ENCODE results near the gene CD38.
"Not testable (repeated sequence)": the region's sequence is repeated elsewhere in the genome, so short reads cannot be mapped to it uniquely, and the experiment has no call there.

Gene CD38

GRCh38 chr4:15802497-15802896 lies 24.4 kb downstream of the CD38 start:
- not testable (repeated sequence) for DNase-seq

DNA sequence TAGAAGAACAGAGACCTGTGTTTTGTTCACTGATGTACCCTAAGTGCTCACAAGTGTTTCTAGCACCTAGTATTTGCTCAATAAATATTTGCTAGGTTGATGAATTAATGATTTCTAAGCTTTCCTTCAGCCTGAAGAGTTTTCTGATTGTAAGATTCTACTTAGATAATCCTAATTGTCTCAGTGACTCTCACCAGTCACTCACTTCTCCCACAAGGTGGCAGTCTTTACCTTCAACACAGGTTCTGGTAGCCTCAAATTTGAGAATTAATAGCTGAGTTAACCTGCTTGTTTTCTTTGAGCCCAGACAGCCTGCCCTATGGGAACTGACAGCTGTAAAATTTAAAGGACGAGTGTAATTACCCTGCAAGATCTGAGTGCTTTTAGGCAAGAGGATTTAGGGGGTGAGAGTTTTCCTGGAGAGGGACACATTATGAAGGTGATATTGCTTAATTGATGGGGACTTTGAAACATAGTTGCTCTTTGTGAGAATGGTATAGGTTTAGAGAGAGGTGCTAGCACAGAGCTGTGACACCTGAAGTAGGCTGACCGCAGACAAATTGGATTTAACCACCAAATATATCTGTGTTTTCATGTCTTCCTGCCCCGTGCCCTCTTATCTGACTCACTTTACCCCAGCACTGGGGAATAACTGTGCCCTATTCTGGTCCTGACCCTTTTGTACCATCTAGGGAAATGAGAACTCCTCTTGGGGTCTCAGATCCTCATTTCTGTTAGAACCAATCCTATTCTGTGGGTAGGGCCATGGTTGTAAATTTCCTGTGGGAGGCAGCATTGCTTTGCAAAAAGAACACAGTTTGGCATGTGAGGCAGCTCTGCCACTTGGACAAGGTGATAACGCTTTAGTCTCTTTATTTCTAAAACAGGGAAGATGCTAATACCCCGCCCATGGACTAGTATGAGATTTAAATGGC lies 27.7 kb downstream of the CD38 start:
- DNase-seq = peak; percentile 40

GRCh38 chr4:15809058-15809457 lies 30.9 kb downstream of the CD38 start:
- DNase-seq = no peak

GRCh38 chr4:15809466-15809865 lies 31.3 kb downstream of the CD38 start:
- no peak for DNase-seq

DNA sequence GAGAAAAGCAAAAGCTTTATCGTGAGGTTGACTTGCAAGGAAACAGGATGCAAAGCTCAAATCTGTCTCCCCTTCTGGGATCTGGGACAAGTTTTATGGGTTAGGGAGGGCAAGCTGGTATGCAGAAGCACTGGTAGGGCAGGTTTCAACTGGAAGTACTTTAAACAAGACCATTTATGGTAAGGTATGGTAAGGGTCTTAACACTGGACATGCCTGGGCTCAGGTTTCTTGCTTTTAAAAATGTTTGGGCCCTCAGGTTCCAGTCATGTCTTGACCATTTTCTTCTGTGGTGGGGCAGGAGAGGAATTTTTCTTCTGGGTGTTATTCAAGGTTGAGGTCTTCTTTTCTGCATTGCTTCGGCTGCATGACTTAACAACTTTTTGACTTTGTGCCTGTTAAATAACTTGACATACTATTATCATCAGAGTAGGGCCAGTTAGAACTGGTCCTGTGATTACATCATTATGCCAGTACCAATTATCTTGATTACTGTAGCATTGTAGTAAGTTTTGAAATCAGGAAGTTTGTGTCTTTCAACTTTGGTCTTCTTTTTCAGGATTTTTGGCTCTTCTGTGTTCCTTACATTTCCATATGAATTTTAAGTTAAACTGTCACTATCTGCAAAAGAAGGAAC lies 33.7 kb downstream of the CD38 start:
- no peak for DNase-seq

DNA sequence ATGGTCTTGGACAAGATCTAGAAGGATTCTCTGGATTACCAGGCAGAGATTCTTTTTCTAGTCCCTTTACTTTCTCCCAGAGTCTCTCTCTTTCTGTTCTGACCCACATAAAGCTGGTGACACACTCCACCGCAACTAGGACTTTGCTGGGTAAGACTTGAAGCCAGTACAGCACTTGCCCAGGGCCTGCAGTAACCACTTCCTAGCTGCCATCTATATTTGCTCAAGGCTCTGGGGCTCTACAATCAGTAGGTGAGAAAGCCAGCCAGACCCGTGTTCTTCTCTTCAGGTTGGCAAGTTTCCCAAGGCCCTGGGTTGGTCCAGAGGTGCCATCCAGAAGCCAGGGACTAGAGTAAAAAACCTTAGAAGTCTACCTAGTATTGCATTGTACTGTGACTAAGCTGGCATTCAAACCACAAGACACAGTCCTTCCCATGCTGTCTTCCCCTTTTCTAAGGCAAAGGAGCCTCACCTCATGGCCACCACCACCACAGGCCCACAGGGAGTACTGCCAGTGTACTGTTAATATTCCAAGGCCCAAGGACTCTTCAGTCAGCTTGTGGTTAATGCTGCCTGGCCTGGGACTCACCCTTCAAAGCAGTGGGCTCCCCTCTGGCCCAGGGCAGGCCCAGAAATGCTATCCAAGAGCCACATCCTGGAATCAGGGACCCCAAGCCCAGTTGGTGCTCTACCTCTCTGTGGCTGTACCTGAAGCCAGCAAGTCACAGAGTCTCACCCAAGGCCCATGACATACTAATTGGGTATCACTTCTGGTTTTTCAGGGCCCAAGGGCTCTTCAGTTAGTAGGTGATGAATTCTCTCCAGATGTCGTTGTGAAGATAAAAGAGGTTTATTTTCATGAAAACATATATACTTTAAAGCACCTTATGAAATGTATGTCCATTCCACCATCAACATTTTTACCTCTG lies 54.7 kb downstream of the CD38 start:
- DNase-seq = no peak

DNA sequence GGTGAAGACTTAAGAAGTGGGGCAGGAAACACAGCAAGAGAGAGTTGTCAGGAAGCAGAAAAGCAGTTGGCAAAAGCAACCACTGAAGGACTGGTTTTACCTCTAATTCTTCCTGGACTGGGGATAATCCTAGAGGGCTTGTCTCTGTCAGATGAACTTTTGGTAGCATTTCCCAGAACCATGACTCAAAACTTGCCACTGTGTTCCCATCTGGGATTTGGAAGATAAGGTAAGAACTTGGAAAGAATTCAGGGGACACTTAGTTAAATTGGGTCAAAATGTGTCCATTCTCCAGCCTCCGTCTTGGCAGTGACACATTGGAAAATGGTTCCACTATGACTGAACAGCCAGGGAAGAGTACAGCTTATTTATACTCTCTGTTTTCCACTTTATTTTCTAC lies 55.7 kb downstream of the CD38 start:
- no peak for DNase-seq

GRCh38 chr4:15836362-15836761 lies 58.2 kb downstream of the CD38 start:
- no peak for DNase-seq

DNA sequence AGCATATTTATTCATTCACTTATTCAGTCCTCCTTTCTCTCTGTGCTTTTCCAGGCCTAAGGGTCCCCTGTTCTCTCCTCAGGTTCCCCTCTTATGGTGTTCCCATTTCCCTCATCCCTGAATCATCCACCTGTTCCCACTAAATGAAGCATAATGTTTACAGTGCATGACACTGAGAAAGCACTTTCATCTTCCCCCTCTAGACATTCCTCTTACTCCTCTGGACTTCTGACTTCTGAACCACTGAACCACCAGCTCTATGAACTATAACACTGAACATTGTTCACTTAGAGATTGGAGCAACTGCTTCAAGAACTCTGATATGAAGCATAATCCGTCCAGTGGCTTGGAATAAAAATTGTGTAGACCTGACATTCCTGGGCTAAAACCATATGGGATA lies 59.5 kb downstream of the CD38 start:
- no peak for DNase-seq

DNA sequence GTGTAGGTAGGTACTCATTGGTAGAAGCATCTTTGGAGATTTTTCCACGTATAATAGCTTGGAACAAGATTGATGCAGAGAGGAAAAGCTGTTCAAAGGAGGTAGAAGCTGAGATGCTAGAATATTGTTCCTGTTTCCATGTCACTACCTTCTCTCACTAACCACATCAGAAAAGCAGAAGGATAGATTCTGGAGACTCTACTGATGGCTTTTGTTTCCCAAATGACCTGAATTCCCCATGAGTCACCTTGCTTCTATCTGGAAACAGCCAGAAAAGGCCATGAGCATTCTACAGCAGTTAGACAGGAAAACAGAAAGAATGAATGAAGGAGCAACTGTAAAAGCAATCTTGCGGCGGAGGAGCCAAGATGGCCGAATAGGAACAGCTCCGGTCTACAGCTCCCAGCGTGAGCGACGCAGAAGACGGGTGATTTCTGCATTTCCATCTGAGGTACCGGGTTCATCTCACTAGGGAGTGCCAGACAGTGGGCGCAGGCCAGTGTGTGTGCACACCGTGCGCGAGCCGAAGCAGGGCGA lies 63.1 kb downstream of the CD38 start:
- peak; percentile 1 for DNase-seq

GRCh38 chr4:15847746-15848145 lies 69.6 kb downstream of the CD38 start:
- no peak for DNase-seq

DNA sequence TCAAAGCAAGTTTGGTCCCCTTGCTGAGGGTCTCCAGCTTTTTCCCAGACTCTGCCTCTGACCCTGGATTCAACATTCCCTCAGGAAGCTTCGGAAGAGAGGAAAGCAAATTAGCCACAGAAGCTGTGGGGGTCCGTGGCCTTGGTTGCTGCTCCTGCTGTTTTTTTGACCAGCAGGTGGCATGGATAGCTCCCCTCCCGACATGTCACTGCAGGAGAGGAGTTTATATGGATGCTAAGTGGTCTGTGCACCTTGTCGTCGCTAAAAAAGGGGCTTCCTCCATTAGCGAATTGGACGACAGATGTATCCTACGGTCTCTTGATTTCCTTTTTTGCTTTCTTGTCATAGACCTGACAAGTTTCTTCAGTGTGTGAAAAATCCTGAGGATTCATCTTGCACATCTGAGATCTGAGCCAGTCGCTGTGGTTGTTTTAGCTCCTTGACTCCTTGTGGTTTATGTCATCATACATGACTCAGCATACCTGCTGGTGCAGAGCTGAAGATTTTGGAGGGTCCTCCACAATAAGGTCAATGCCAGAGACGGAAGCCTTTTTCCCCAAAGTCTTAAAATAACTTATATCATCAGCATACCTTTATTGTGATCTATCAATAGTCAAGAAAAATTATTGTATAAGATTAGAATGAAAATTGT lies 70.2 kb downstream of the CD38 start:
- no peak for DNase-seq

DNA sequence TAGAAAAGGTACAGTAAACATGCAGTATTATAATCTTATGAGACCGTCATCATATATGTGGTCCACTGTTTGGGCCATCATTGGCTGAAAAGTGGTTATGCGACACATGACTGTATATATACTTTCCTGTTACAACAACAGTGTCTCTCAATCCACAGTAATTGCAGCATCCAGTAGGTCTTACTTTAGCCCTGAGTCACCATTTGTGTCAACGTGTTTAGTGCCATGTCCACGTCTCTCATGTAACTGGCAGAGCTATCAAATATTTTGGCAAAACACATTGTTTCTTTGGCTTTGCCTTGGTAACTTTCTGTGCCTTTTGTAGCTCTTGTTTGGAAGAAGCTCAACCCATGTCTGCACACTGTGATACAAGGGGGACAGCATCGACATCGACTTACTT lies 73.8 kb downstream of the CD38 start:
- no peak for DNase-seq

DNA sequence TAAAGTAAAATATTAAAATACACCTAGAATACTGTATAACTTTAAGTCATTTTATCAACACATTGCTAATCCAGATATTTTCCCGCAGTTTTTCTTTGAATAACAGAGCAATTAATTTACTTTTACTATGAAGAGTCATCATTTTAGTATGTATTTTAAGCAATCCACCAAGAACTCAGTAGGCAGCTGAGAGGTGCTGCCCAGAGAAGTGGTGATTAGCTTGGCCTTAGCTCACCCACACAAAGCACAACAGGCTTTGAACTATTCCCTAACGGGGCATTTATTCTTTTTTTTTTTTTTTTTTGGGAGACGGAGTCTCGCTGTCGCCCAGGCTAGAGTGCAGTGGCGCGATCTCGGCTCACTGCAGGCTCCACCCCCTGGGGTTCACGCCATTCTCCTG lies 74.4 kb downstream of the CD38 start:
- DNase-seq = no peak

GRCh38 chr4:15853345-15853744 lies 75.2 kb downstream of the CD38 start:
- DNase-seq = no peak

DNA sequence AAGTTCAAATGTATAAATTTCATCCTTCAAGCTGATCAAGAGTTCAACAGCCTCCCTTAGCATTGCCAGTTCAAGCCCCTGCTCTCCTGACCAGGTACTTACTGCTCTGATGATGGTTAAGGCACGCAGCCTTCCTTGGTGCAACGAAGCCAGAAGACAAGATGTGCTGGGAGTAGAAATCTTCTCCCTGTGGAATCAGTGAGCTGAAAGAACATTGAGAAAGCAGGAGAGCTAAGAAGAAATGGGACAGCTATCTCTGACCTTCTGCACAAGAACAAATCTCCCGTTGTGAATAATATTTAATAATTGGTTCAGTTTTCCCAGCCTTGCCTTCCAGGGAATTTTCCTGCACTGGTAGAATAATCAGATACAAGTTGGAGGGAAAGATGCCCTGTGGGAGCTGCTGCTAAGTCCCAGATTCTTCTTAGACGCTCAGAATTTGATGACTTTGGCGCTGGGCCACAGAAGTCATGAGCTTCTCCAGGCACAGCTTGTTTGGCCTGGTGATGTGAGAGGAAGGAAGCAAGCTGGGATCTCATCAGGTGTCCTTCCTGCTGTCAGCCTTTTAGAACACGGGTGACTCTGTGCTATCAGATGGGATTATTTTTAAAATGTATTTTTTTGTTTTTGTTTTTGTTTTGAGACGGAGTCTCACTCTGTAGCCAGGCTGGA lies 77.8 kb downstream of the CD38 start:
- no peak for DNase-seq

DNA sequence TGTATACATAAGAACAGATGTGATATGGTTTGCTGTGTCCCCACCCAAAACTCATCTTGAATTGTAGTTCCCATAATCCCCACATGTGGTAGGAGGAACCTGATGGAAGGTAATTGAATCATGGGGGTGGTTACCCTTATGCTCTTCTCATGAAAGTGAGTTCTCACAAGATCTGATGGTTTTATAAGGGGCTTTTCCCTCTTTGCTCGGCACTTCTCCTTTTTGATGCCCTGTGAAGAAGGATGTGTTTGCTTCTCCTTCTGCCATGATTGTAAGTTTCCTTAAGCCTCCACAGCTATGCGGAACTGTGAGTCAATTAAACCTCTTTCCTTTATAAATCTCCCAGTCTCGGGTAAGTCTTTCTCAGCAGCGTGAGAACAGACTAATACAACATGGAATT lies 83.1 kb downstream of the CD38 start:
- not testable (repeated sequence) for DNase-seq

DNA sequence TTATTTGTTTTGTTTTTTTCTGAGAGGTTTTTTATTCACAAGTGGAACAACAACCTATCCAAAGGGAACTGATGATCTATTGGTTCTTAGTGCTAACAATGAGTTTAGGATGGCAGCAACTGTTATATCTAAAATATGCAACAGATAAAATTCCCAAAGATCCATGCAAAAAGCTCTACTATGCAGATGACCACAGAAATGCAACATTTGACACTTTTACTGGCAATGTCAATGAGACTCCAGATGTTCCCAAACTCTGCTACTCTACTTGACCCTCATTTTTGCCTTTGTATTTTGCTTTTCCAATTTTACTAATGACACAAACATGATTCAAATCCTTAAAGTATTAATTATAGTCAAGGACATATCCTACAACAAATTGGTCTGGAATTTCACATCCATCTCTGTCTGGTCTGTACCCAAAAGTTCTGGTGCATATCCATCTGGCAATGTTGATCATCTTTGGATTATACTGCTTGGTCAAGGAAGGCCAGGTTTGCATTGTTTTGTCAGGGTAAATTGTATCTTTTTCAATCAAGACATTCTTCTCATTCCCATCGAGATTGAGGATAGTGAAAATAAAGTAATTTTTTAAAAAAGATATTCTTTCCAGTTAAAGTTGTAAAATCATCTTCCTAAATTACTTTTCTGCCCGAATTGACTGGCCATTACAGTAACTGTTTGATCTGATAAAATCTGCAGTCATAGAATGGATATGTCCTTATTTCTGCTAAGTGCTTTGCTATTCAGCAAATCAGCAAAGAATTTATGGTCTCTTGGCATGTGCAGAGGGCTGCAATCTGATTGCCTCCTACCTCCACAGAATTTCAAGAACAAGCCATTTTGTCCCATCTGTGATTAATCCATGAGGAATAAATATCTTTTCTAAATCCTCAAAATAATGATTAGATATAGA lies 86.8 kb downstream of the CD38 start:
- DNase-seq = no peak

GRCh38 chr4:15868111-15868510 lies 90.0 kb downstream of the CD38 start:
- no peak for DNase-seq

- DNase-seq = no peak
These were observed 90.8 kb downstream of the CD38 start for GRCh38 chr4:15868826-15869413.
